Lung (tissue), 12 donors: Measurements from ENCODE around the gene SELENOP. TPM values are rescaled to one million over a fixed set of nuclear protein-coding genes. Genes with fewer than 3 reads are reported as not detected.

Source experiments
- ATAC-seq: fragments of 200-7000 bp; cut with Tn5 transposase; one replicate; pipeline ENCODE4 v1.9.1; 2020; ENCODE audit warnings: moderate number of reproducible peaks; ENCODE audit not compliant: insufficient read depth, low FRiP score
- DNase-seq, 3 donors: peaks; one replicate each; pipeline ENCODE4 v3.0.0-alpha.2; 2013 to 2017
- H3K27ac ChIP-seq, 2 donors: one replicate each; pipeline ENCODE4 v1.5.1; 2013; ENCODE audit warnings: mild to moderate bottlenecking in 2 of 2, moderate library complexity in 2 of 2, control low read depth in 1 of 2, inconsistent platforms in 1 of 2, low read depth in 1 of 2, low read length in 1 of 2
- H3K27me3 ChIP-seq, 3 donors: one replicate each; pipeline ENCODE4 v1.5.1; 2013; ENCODE audit warnings: low read length in 2 of 3; ENCODE audit not compliant: control insufficient read depth in 3 of 3, insufficient read depth in 3 of 3
- H3K36me3 ChIP-seq, 4 donors: one replicate each; pipeline ENCODE4 v1.5.1; 2013; ENCODE audit warnings: low read length in 4 of 4, mild to moderate bottlenecking in 1 of 4, moderate library complexity in 1 of 4; ENCODE audit not compliant: control insufficient read depth in 4 of 4, insufficient read depth in 4 of 4
- H3K4me1 ChIP-seq, 5 donors: one replicate each; pipeline ENCODE4 v1.5.1; 2013; ENCODE audit warnings: low read length in 5 of 5, mild to moderate bottlenecking in 2 of 5, moderate library complexity in 1 of 5; ENCODE audit not compliant: control insufficient read depth in 5 of 5, insufficient read depth in 5 of 5
- H3K4me3 ChIP-seq: one replicate; pipeline ENCODE4 v1.5.1; 2013; ENCODE audit warnings: mild to moderate bottlenecking, control low read depth, moderate library complexity
- H3K9ac ChIP-seq, 2 donors: one replicate each; pipeline ENCODE4 v1.5.1; 2013; ENCODE audit warnings: low read length in 2 of 2, control low read depth in 1 of 2; ENCODE audit not compliant: insufficient read depth in 1 of 2
- H3K9me3 ChIP-seq, 4 donors: one replicate each; pipeline ENCODE4 v1.5.1; 2013; ENCODE audit warnings: low read length in 3 of 4, mild to moderate bottlenecking in 1 of 4, moderate library complexity in 1 of 4; ENCODE audit not compliant: control insufficient read depth in 4 of 4, insufficient read depth in 3 of 4
- CTCF ChIP-seq: IDR thresholded peaks from 2 replicates; pipeline ENCODE4 v1.5.1; 2012; ENCODE audit warnings: mild to moderate bottlenecking; ENCODE audit errors: control extremely low read depth, extremely low read depth
- WGBS, 2 donors: extraction: QIAGEN DNeasy Blood & Tissue Kit; methylation state at CpG; one replicate each; pipeline ENCODE4 v1.1.7; 2013; 5-methylcytosine and 5-hydroxymethylcytosine counted together
- polyA plus RNA-seq, 2 donors: library from polyadenylated mRNA; stranded (reverse); fragments of 200-250 nt; gene quantifications; one replicate each; pipeline ENCODE4 v1.2.1, GENCODE V29; 2013
- total RNA-seq, 2 donors: library from RNA; depleted of rRNA in 1 of 2; stranded (reverse); fragments of >200 nt in 1 of 2; gene quantifications; one replicate each; pipeline ENCODE4 v1.2.1, GENCODE V29; 2014 to 2021
- donor health status: control.
- donor health status: control.
- donor health status: Bipolar disorder and iron deficiency.
- donor health status: healthy.
- donor health status: DM: yes; HTN: yes; CAD: no.

SELENOP gene
- total and polyA plus RNA-seq, 4 donors: 211 to 756 (median 335) TPM

GRCh38 chr5:42826757-42827515, 15.2 kb upstream of the SELENOP start:
- DNase-seq (no peak), ATAC-seq (no peak)
- Histone ChIP-seq H3K4me1 (peaks cover 0 to 17% (median 0%) of the 10 kb centered on the region in 5 donors), H3K9me3 (no peaks in the 10 kb centered on the region), H3K9ac (no peak overlapping the region), H3K4me3 (no peak overlapping the region), H3K27me3 (no peaks in the 10 kb centered on the region), H3K36me3 (no peaks in the 10 kb centered on the region), H3K27ac (no peak overlapping the region)
- WGBS, 2 donors: 65 to 79% methylated on average over 2 of the region's 2 CpGs
- TF ChIP-seq CTCF: no peak

GRCh38 chr5:42825422-42826148, 13.9 kb upstream of the SELENOP start:
- peaks cover 0 to 17% (median 0%) of the 10 kb centered on the region in 5 donors for H3K4me1 ChIP-seq
- no peak overlapping the region for H3K9ac ChIP-seq
- H3K9me3 ChIP-seq: no peaks in the 10 kb centered on the region
- WGBS, 2 donors: 81 to 94% methylated on average over 9 of the region's 9 CpGs
- DNase-seq (no peak), ATAC-seq (peak; percentile 34)
- no peak for TF ChIP-seq CTCF
- H3K36me3 ChIP-seq: no peaks in the 10 kb centered on the region
- H3K27me3 ChIP-seq: no peaks in the 10 kb centered on the region
- no peak overlapping the region for H3K27ac ChIP-seq
- no peak overlapping the region for H3K4me3 ChIP-seq

- Histone ChIP-seq H3K9me3 (no peaks in the 10 kb centered on the region), H3K9ac (no peak overlapping the region), H3K36me3 (no peaks in the 10 kb centered on the region), H3K27ac (no peak overlapping the region), H3K4me1 (peaks cover 0 to 16% (median 0%) of the 10 kb centered on the region in 5 donors), H3K27me3 (no peaks in the 10 kb centered on the region), H3K4me3 (no peak overlapping the region)
- WGBS, 2 donors: 78 to 86% methylated on average over 7 of the region's 7 CpGs
- TF ChIP-seq CTCF: no peak
- ATAC-seq (no peak), DNase-seq (no peak)
Measured at GRCh38 chr5:42824347-42824976, 12.8 kb upstream of the SELENOP start.
